Activated CD4-positive, CD25-positive, alpha-beta regulatory T cell treated with anti-CD3 and anti-CD28 coated beads, Interleukin-2, amount 50 U/mL, for 16 hours (primary cell): ENCODE results near the gene NCBP3.
"Not testable (repeated sequence)": the region's sequence is repeated elsewhere in the genome, so short reads cannot be mapped to it uniquely, and the experiment has no call there.

Experiments
- DNase-seq: peaks from one replicate; pipeline ENCODE4 v3.0.0-alpha.2; 2020; ENCODE audit warnings: low read depth, low spot score

Gene NCBP3

GRCh38 chr17:3848229-3848835 lies 2.3 kb upstream of the NCBP3 start:
- no peak for DNase-seq

GRCh38 chr17:3847165-3847670 lies 1.2 kb upstream of the NCBP3 start:
- no peak for DNase-seq

GRCh38 chr17:3846437-3847164 lies 555 bp upstream of the NCBP3 start:
- DNase-seq: no peak

- no peak for DNase-seq
Observed at GRCh38 chr17:3845291-3845620, 790 bp downstream of the NCBP3 start.

GRCh38 chr17:3844556-3844955 lies 1.5 kb downstream of the NCBP3 start:
- not testable (repeated sequence) for DNase-seq

DNA sequence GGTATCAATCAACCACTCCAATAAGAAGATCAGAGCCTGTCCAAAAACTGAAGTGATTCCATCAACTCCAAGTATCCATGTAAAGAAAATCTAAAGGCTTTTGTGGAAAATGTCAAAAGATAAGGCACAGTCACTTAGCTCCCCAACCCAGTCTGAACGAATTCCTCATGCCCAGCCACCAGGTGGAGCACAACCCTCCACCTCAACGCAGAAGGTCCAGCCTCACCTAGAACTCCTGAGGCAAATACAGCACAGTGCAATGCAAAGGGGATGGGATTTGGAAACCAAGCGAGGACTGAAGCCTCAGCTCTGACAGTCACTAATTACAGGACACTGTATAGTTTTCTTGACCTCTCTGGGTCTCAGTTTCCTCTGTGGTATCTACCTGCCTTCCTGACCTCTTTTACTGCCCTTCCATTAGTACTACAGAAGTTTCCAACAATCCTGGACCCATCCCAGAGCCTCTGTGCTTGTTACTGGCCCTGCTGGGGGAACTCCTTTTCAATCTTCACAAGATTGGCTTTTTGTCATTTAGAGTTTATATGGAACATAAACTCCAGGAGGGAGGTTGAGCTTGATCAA lies 2.0 kb downstream of the NCBP3 start:
- DNase-seq: peak; percentile 11

- no peak for DNase-seq
Observed at GRCh38 chr17:3838206-3838605, 7.8 kb downstream of the NCBP3 start.

- no peak for DNase-seq
Observed at GRCh38 chr17:3836551-3836950, 9.5 kb downstream of the NCBP3 start.

- no peak for DNase-seq
Observed at GRCh38 chr17:3835410-3836229, 10.4 kb downstream of the NCBP3 start.

GRCh38 chr17:3834811-3835210 lies 11.2 kb downstream of the NCBP3 start:
- no peak for DNase-seq

DNA sequence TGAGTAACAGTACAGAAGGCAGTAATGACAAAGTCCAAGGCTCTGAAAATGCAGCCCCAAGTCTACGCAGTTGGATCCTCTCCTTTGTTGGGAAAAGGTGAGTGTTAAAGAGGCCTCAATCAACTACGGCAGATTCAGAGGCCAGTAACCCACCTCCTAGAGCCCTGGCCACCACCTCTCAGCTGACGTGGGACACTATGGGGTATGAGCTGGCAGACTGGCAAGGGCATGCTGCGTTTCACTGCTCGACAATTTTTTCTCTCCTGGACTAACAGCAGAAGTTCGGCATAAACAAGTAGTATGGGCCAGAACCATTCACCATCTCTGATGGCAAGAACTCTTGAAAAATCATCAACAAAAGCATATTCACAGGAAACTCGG lies 17.2 kb downstream of the NCBP3 start:
- DNase-seq: no peak

DNA sequence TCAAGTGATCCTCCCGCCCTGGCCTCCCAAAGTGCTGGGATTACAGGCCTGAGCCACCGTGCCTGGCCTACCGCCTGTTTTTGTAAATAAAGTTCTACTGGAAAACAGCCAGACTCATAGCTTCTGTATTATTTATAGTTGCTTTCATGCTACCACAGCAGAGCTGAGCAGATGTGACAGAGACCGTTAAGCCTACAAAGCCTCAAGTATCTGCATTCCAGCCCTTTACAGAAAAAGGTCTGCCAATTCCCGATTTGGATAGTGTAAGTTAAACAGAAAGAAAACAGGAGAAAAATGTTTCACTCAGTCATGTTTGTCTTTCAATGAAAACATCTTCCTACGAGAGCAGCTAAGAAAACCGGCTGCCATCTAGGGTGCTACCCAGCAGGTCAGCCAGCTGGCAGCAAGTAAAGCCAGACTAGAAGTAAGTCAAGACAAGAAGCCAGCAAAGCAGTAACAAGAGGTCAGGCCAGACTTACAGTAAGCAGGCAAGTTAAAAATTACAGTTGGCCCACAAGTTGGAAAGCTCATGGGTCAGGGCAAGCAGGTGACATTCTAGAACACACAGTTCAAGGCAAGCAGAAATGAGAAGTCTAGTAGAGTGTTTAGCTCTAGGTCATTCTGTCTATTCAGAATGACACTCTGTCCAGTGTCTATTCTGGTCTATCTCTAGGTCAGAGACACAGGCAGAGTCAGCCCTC lies 17.7 kb downstream of the NCBP3 start:
- DNase-seq: no peak

DNA sequence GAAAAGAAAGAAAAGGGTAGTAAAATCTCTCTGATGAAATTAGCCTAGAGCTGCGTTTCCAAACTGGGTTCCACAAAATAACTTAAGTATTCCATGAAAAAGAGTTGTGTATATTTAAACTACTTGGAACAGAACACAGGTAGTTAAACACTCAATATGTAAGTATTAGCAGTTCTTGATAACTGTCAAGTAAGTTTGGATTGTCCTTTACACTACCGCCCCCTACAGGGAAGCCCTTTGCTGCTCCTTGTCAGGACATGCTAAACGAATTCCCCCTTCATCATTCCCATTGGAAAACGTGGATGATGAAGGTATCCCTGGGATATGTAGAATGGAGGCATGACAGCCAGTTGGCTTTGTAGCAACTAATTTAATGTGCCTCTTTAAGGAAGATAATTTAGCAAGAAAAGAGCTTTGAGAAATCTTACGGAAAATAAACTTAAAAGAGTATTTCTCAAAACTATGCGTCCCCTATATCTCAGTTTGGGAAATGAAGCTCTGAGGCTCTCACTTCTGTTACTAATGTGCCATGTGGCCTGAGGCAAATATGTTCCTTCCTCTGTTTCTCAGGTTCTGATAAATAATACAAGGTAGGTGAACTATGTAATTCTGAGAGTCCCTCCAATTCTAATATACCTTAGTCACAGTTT lies 18.8 kb downstream of the NCBP3 start:
- DNase-seq: peak; percentile 54

DNA sequence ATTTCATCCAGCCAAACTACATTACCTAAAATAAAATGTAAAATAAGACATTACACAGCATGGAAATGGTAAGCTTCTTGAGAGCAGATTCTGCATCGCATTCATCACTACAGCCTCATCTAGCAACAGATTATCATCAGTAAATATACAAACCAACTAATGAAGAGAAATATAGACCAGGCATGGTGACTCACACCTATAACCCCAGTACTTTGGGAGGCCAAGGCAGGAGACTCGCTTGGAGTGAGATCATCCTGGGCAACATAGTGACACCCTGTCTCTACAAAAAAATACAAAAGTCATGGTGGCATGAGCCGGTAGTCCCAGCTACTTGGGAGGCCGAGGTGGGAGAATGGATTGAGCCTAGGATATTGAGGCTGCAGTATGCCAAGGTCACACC lies 19.9 kb downstream of the NCBP3 start:
- no peak for DNase-seq

GRCh38 chr17:3821101-3821500 lies 24.9 kb downstream of the NCBP3 start:
- DNase-seq: no peak

- DNase-seq: no peak
Observed at GRCh38 chr17:3818786-3819185, 27.3 kb downstream of the NCBP3 start.

DNA sequence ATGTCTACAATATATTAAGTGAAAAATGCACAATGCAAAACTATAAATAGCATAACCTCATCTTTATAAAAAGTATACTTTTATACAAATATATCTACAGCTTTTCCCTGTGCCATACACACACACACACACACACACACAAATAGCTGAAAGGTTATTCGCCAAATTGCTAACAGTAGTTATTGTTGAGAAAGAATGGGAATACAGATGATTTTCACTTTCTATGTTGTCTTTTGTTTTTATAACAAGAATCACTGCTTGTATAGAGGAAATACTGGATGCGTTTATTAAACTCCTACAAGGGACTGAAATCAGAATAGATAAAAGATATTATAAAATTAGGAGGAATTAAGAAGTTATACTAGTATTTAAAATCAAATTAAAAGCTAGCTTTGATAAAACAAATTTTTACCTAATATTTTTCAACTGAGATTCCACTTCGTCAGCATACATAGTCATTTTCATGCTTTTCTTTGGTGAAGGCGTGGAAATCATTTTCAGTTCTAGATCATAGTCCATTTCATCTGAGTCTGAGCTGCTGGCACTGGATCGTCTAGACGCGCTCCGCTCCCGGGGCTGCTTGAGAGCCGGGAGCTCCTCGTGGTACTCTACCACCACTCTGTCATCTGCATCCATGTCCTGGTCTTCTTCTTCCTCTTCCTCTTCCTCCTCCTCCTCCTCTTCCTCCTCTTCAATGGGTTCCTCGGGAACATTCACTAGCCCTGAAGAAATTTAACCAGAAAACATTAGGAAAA lies 28.0 kb downstream of the NCBP3 start:
- no peak for DNase-seq

DNA sequence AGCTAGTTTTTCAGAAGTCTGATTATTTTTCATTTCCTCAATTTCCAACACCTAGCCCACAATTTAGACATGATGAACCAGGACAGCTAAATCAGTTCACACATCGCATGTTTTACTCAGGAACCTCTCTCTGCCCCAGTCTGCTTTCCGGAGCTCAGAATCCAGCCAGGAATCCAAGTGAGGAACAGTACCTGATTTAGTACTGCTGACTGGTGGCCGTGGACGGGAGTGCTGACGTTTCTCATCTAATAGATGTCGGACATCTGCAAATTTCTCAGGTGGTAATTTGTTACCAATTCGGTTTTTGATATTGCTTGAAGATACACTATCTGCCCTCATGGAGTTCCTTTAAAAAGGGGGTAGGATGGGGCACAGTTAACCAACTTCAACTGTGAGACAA lies 30.1 kb downstream of the NCBP3 start:
- DNase-seq: no peak

DNA sequence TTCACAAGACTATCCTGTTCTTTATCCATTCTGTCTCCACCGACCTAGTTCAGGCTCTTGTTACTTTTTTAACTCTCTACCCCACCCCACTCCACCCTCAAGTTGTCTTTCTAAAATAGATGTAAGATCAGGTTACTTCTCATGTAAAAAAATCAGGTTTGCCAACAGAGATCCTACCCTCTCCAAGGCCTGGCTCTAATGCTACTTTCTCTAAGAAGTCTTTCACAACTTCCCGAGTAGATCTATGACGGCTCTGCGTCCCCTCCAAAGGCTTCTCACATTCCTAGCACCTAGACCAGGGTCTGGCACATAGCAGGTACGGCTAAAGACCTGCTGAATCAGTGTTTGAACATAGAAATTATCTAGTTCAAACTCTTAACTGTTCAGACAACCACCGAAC lies 30.9 kb downstream of the NCBP3 start:
- DNase-seq: no peak

DNA sequence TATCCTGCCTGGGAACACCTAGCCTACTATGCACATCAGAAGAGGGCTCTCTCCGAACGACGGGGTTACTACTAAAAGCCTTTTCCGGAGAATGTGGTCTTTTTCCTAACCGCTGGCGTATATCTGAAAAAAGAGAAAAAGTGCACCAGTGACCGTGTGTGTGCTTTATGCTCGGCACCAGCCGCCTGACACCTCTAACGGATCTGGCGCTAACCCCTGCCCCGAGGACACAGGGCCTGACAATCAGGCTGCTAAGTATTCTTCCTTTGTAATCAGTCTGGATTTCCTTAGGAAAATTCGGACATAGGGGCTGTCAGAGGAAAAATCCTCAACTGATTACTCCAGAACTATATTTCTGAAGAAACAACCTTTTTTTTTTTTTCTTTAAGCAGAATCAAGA lies 31.7 kb downstream of the NCBP3 start:
- no peak for DNase-seq
